PFSK-1 (cell line): Measurements from ENCODE around the gene LRRC27.

Experiments
- POLR2AphosphoS5 ChIP-seq: IDR thresholded peaks from 2 replicates; pipeline ENCODE4 v1.6.1; 2012; ENCODE audit warnings: low read depth, mild to moderate bottlenecking, control low read depth, low read length, moderate library complexity
- SIN3A ChIP-seq: IDR thresholded peaks from 2 replicates; pipeline ENCODE4 v1.6.1; 2012; ENCODE audit warnings: mild to moderate bottlenecking, low read length, moderate library complexity, borderline replicate concordance; ENCODE audit not compliant: insufficient read depth
- TAF1 ChIP-seq: IDR thresholded peaks from 2 replicates; pipeline ENCODE4 v1.6.1; 2012; ENCODE audit warnings: low read length, control low read depth, borderline replicate concordance; ENCODE audit not compliant: insufficient read depth
- TF ChIP-seq, protein P1 (sequence below), 2 experiments: IDR thresholded peaks; 2 replicates each; pipeline versions ENCODE4 v1.6.1 to v1.8.0; 2011 to 2012; ENCODE audit warnings: low read depth in 2 of 2, low read length in 2 of 2, control low read depth in 1 of 2, inconsistent platforms in 1 of 2, mild to moderate bottlenecking in 1 of 2, moderate library complexity in 1 of 2; ENCODE audit not compliant: insufficient read depth in 1 of 2

- TF ChIP-seq POLR2AphosphoS5 (no peak), SIN3A (no peak), TAF1 (no peak)
- TF ChIP-seq, protein P1, sequence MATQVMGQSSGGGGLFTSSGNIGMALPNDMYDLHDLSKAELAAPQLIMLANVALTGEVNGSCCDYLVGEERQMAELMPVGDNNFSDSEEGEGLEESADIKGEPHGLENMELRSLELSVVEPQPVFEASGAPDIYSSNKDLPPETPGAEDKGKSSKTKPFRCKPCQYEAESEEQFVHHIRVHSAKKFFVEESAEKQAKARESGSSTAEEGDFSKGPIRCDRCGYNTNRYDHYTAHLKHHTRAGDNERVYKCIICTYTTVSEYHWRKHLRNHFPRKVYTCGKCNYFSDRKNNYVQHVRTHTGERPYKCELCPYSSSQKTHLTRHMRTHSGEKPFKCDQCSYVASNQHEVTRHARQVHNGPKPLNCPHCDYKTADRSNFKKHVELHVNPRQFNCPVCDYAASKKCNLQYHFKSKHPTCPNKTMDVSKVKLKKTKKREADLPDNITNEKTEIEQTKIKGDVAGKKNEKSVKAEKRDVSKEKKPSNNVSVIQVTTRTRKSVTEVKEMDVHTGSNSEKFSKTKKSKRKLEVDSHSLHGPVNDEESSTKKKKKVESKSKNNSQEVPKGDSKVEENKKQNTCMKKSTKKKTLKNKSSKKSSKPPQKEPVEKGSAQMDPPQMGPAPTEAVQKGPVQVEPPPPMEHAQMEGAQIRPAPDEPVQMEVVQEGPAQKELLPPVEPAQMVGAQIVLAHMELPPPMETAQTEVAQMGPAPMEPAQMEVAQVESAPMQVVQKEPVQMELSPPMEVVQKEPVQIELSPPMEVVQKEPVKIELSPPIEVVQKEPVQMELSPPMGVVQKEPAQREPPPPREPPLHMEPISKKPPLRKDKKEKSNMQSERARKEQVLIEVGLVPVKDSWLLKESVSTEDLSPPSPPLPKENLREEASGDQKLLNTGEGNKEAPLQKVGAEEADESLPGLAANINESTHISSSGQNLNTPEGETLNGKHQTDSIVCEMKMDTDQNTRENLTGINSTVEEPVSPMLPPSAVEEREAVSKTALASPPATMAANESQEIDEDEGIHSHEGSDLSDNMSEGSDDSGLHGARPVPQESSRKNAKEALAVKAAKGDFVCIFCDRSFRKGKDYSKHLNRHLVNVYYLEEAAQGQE (IDR thresholded peaks at IDR 0.05; ENCODE audit: insufficient read depth in 1 of 2, low read depth in 2 of 2, low read length in 2 of 2) = no peak
Observed at GRCh38 chr10:132363921-132364593, 32.1 kb downstream of the LRRC27 start.
